B cell (primary cell): ENCODE results near the gene CHPT1.

Experiments
- CTCF ChIP-seq: fragments of 200-600 bp; IDR thresholded peaks from one replicate; pipeline ENCODE4 v1.8.0; 2022; ENCODE audit warnings: antibody characterized with exemption, mild to moderate bottlenecking
- EZH2 ChIP-seq: IDR thresholded peaks from 2 replicates; pipeline ENCODE4 v1.6.1; 2012; ENCODE audit warnings: borderline replicate concordance, low read depth, mild to moderate bottlenecking, moderate library complexity, low read length; ENCODE audit not compliant: insufficient read depth, poor library complexity, severe bottlenecking

- TF ChIP-seq EZH2 (no peak), CTCF (no peak)
Observed at GRCh38 chr12:101729842-101730241, 32.4 kb downstream of the CHPT1 start.
